Gastroesophageal sphincter (tissue), 4 donors: Measurements from ENCODE around the gene RSF1. TPM values are rescaled to one million over a fixed set of nuclear protein-coding genes. Genes with fewer than 3 reads are reported as not detected.

Source experiments
- ATAC-seq: fragments of 150-250 bp; one replicate; pipeline ENCODE4 v1.9.1; 2016; ENCODE audit warnings: mild to moderate bottlenecking, moderate library complexity
- H3K27ac ChIP-seq, 4 donors: fragments of 200-600 bp; sonication (generic) in 3 of 4; 1 replicate in 3 of 4; 2 replicates in 1 of 4; pipeline ENCODE4 v1.5.1; 2016 to 2019
- H3K27me3 ChIP-seq: fragments of 200-600 bp; sonication (generic); one replicate; pipeline ENCODE4 v1.5.1; 2019
- H3K36me3 ChIP-seq, 2 donors: fragments of 200-600 bp; sonication (generic); one replicate each; pipeline ENCODE4 v1.5.1; 2019; ENCODE audit warnings: control low read depth in 1 of 2
- H3K4me1 ChIP-seq, 3 donors: fragments of 200-600 bp; sonication (generic); 1 replicate in 2 of 3; 2 replicates in 1 of 3; pipeline ENCODE4 v1.5.1; 2016 to 2019; ENCODE audit warnings: control low read depth in 2 of 3
- H3K4me3 ChIP-seq, 2 donors: fragments of 200-600 bp; sonication (generic); one replicate each; pipeline ENCODE4 v1.5.1; 2019; ENCODE audit warnings: mild to moderate bottlenecking in 1 of 2, moderate library complexity in 1 of 2
- H3K9me3 ChIP-seq, 3 donors: fragments of 200-600 bp; sonication (generic); one replicate each; pipeline ENCODE4 v1.5.1; 2017 to 2019; ENCODE audit warnings: control low read depth in 2 of 3
- EP300 ChIP-seq: sonication (generic); formaldehyde crosslinking; IDR thresholded peaks from one replicate; pipeline ENCODE4 v1.6.1; 2017; ENCODE audit warnings: antibody characterized with exemption, mild to moderate bottlenecking
- POLR2A ChIP-seq, 2 donors: fragments of 450-650 bp; IDR thresholded peaks; one replicate each; pipeline ENCODE4 v1.6.1; 2017; ENCODE audit warnings: antibody characterized with exemption in 2 of 2, mild to moderate bottlenecking in 2 of 2, moderate library complexity in 1 of 2
- POLR2AphosphoS5 ChIP-seq: sonication (generic); formaldehyde crosslinking; IDR thresholded peaks from one replicate; pipeline ENCODE4 v1.6.1; 2017; ENCODE audit warnings: antibody characterized with exemption
- WGBS, 2 donors: methylation state at CpG; one replicate each; pipeline ENCODE4 v1.1.5; 2018; ENCODE audit warnings: low coverage in 1 of 2; 5-methylcytosine and 5-hydroxymethylcytosine counted together
- total RNA-seq, 4 donors: library from RNA; depleted of rRNA; stranded (reverse); fragments of >200 nt; gene quantifications; one replicate each; pipeline ENCODE4 v1.1.0, GENCODE V29; 2016
- TF ChIP-seq, protein P1 (sequence below), 4 experiments: fragments of 200-600 bp in 2 of 4; fragments of 450-650 bp in 2 of 4; sonication (generic) in 1 of 4; IDR thresholded peaks; one replicate each; pipeline ENCODE4 v1.5.1; 2017 to 2019; ENCODE audit warnings: antibody characterized with exemption in 4 of 4, mild to moderate bottlenecking in 2 of 4, moderate library complexity in 2 of 4

Gene RSF1
- total RNA-seq, 4 donors from 2014 or later: 63.9 to 99.1 (median 80.8) TPM

- Histone ChIP-seq H3K36me3 (no peaks in the 10 kb centered on the region), H3K9me3 (no peaks in the 10 kb centered on the region), H3K27me3 (no peaks in the 10 kb centered on the region), H3K4me1 (peaks cover 0 to 21% (median 0%) of the 10 kb centered on the region in 3 donors), H3K4me3 (no peak overlapping the region), H3K27ac (no peak overlapping the region)
- TF ChIP-seq EP300 (no peak), POLR2AphosphoS5 (no peak), POLR2A (IDR thresholded peaks at IDR 0.05) (no peak)
- TF ChIP-seq, protein P1, sequence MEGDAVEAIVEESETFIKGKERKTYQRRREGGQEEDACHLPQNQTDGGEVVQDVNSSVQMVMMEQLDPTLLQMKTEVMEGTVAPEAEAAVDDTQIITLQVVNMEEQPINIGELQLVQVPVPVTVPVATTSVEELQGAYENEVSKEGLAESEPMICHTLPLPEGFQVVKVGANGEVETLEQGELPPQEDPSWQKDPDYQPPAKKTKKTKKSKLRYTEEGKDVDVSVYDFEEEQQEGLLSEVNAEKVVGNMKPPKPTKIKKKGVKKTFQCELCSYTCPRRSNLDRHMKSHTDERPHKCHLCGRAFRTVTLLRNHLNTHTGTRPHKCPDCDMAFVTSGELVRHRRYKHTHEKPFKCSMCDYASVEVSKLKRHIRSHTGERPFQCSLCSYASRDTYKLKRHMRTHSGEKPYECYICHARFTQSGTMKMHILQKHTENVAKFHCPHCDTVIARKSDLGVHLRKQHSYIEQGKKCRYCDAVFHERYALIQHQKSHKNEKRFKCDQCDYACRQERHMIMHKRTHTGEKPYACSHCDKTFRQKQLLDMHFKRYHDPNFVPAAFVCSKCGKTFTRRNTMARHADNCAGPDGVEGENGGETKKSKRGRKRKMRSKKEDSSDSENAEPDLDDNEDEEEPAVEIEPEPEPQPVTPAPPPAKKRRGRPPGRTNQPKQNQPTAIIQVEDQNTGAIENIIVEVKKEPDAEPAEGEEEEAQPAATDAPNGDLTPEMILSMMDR (IDR thresholded peaks at IDR 0.05): no peak
- no peak for ATAC-seq
- WGBS, 2 donors: 72 to 73% methylated on average over 3 to 4 of the region's 4 CpGs
These were observed 49.4 kb downstream of the RSF1 start for GRCh38 chr11:77771135-77771534.

DNA sequence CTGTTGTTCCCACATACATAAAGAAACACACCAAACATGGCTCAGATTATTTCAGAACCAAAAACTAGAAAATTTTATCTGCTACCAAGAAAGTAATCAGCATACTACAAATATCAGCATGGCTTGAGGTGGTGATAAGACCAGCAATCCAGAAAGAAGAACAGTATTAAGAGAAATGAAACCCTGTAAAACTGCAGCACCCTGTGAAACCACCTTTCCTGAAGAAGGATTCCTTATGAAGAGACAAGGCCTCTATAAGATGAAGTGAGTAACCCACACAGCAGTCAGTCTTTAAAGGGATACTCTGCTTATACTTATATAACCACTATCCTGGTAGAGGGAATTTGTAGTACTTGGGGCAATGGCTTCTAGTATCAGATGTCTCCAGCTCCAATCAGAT, 49.9 kb downstream of the RSF1 start:
- TF ChIP-seq POLR2A (IDR thresholded peaks at IDR 0.05) (no peak), POLR2AphosphoS5 (no peak)
- TF ChIP-seq, protein P1 (IDR thresholded peaks at IDR 0.05): no peak
- ATAC-seq: no peak
- Histone ChIP-seq H3K27me3 (no peaks in the 10 kb centered on the region), H3K36me3 (no peaks in the 10 kb centered on the region), H3K4me1 (peaks cover 0 to 19% (median 0%) of the 10 kb centered on the region in 3 donors), H3K4me3 (no peak overlapping the region), H3K9me3 (no peaks in the 10 kb centered on the region), H3K27ac (no peak overlapping the region)

DNA sequence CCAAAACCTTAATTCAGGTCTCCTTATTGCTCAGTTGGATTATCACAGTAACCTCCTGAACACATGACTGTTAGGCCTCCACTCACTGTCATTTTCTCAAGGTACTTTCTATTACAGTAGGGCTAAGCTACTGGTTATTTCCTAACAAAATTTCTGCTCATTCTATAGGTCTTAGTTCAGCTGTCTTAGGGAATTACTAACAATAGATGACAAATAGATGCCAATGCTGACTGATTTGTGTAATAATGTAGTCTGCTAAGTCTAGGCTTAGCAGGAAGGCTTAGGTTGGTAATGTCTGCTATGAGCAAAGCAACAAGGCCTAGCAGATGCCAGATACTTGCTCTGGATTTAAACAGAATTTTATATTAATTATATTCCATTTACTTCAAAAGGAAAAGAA, 58.1 kb downstream of the RSF1 start:
- TF ChIP-seq POLR2AphosphoS5 (no peak), POLR2A (IDR thresholded peaks at IDR 0.05) (no peak), EP300 (no peak)
- TF ChIP-seq, protein P1 (IDR thresholded peaks at IDR 0.05): no peak
- Histone ChIP-seq H3K36me3 (peaks cover 0 to 25% of the 10 kb centered on the region in 2 donors), H3K27ac (no peak overlapping the region), H3K4me3 (no peak overlapping the region), H3K9me3 (no peaks in the 10 kb centered on the region), H3K4me1 (peaks cover 0 to 14% (median 0%) of the 10 kb centered on the region in 3 donors), H3K27me3 (no peaks in the 10 kb centered on the region)
- no peak for ATAC-seq

DNA sequence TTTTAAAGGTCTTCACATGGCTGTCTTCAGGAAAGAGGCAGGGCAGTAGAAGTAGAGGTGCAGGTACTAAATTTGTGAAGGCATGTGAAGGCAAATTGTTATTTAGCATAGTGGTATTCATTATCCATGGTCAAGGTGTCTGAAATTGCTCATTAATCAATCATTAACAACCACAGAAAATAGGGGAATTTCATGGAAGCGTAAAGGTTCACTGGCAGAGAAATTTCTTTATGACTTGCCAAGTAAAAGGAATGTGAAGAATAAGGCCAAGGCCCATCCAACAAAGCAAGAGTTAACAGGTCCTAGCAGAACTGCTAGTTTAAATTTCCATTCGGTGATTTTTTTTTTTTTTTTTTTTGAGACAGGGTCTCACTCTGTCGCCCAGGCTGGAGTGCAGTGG, 59.0 kb downstream of the RSF1 start:
- 86 to 89% methylated on average over 3 of the region's 3 CpGs for WGBS, 2 donors
- TF ChIP-seq POLR2A (IDR thresholded peaks at IDR 0.05) (no peak), POLR2AphosphoS5 (no peak), EP300 (no peak)
- TF ChIP-seq, protein P1 (IDR thresholded peaks at IDR 0.05): no peak
- Histone ChIP-seq H3K9me3 (no peaks in the 10 kb centered on the region), H3K27ac (no peak overlapping the region), H3K4me3 (no peak overlapping the region), H3K4me1 (peaks cover 0 to 20% (median 0%) of the 10 kb centered on the region in 3 donors), H3K27me3 (no peaks in the 10 kb centered on the region), H3K36me3 (peaks cover 0 to 25% of the 10 kb centered on the region in 2 donors)
- no peak for ATAC-seq

DNA sequence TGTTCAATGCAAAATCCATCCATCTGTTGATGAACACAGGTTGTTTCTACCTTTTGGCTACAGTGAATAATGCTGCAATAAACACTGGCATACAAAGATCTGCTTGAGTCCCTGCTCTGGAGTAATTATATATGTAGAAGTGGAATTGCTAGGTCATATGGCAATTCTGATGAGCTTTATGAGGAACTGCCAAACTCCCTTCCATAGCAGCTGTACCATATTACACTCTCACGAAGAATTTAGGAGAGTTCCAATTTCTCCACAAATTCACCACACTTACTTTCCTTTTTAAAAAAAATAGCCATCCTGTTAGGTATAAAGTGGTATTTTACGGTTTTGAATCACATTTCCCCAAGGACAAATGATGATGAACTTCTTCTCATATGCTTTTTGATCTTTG, 62.2 kb downstream of the RSF1 start:
- TF ChIP-seq POLR2AphosphoS5: no peak
- TF ChIP-seq, protein P1 (IDR thresholded peaks at IDR 0.05): no peak
- H3K4me3 ChIP-seq: no peak overlapping the region
- 60 to 77% methylated on average over 2 of the region's 2 CpGs for WGBS, 2 donors
- no peaks in the 10 kb centered on the region for H3K27me3 ChIP-seq
- H3K27ac ChIP-seq: no peak overlapping the region
- H3K36me3 ChIP-seq: peaks cover 0 to 21% of the 10 kb centered on the region in 2 donors
- ATAC-seq: no peak
- H3K9me3 ChIP-seq: no peaks in the 10 kb centered on the region
- peaks cover 0 to 17% (median 0%) of the 10 kb centered on the region in 3 donors for H3K4me1 ChIP-seq
